ENCODE measurements around the gene ATM.

- TF ChIP-seq POLR2AphosphoS5 (IDR thresholded peaks at IDR 0.05; ENCODE audit: low read depth, low read length) (no peak), POLR2A (IDR thresholded peaks at IDR 0.05; ENCODE audit: low read depth, low read length) (no peak), TAF1 (IDR thresholded peaks at IDR 0.05; ENCODE audit: low read depth, low read length) (no peak), SPI1 (IDR thresholded peaks at IDR 0.05; ENCODE audit: low read depth, low read length) (no peak), PAX5 (IDR thresholded peaks at IDR 0.05; ENCODE audit: insufficient read depth, low read length, severe bottlenecking) (no peak), POU2F2 (IDR thresholded peaks at IDR 0.05; ENCODE audit: low read depth, low read length) (no peak)
Measured at GRCh38 chr11:108278546-108278945, 55.7 kb downstream of the ATM start.
